Prostate gland (tissue), 2 donors: Measurements from ENCODE around the gene VENTX.

Source experiments
- CTCF ChIP-seq, 4 experiments: fragments of 200-600 bp in 2 of 4; fragments of 450-650 bp in 2 of 4; sonication (generic) in 2 of 4; IDR thresholded peaks; 1 replicate in 3 of 4; 2 replicates in 1 of 4; pipeline ENCODE4 v1.5.1; 2016 to 2019; ENCODE audit warnings: antibody characterized with exemption in 4 of 4, mild to moderate bottlenecking in 2 of 4, moderate library complexity in 2 of 4
- POLR2A ChIP-seq: fragments of 450-650 bp; IDR thresholded peaks from one replicate; pipeline ENCODE4 v1.6.1; 2016; ENCODE audit warnings: antibody characterized with exemption, mild to moderate bottlenecking

DNA sequence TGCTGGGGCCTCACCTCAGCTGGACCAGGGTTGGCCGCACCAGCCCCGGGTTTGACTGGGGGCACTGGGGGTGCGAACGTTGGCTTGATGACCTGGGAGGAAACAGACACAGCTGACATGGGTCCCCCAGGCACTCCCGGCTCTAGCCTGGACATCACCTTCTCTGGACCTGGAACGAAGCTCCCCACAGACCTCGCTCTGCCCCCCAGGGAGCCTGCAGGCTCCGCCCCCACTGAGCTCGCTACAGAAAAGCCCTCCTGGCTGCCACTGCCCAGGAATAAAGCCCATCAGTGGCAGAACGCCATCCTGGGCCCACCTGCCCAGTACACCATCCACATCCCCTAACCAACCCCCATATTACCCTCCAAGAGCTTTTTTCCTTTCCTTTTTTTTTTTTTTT, 26.0 kb downstream of the VENTX start:
- TF ChIP-seq CTCF (IDR thresholded peaks at IDR 0.05) = no peak
- TF ChIP-seq POLR2A = no peak
